Naive thymus-derived CD4-positive, alpha-beta T cell (primary cell): Measurements from ENCODE around the gene LRRC8D. TPM values are rescaled to one million over a fixed set of nuclear protein-coding genes. Genes with fewer than 3 reads are reported as not detected.
"Not testable (repeated sequence)": the region's sequence is repeated elsewhere in the genome, so short reads cannot be mapped to it uniquely, and the experiment has no call there.

Experiments
- ATAC-seq: fragments of 150-1000 bp; cut with Tn5 transposase; 2 replicates; pipeline ENCODE4 v1.10.0; 2021; ENCODE audit warnings: mild to moderate bottlenecking, moderate library complexity
- CTCF ChIA-PET: fragments of 350-600 bp; sonication (Branson Sonifier 250); formaldehyde crosslinking; loops from one replicate; lab custom pipeline; 2021; ENCODE audit warnings: antibody characterized with exemption; lab: Charles Lee
- POLR2A ChIA-PET: fragments of 350-600 bp; sonication (Branson Sonifier 250); formaldehyde crosslinking; loops from one replicate; lab custom pipeline; 2021; ENCODE audit warnings: antibody characterized with exemption, inconsistent platforms; lab: Charles Lee
- DNase-seq, 9 donors: peaks; one replicate each; pipeline versions ENCODE4 v3.0.0 to v3.0.0-alpha.2; 2020 to 2022; ENCODE audit warnings: mixed read lengths in 1 of 9
- H3K27ac ChIP-seq: one replicate; pipeline ENCODE4 v1.7.0; 2013; ENCODE audit warnings: mild to moderate bottlenecking, low read depth, low read length, moderate library complexity
- H3K27me3 ChIP-seq, 2 donors: one replicate each; pipeline ENCODE4 v1.7.0; 2013; ENCODE audit warnings: low read length in 2 of 2, mild to moderate bottlenecking in 2 of 2, moderate library complexity in 2 of 2; ENCODE audit not compliant: control insufficient read depth in 2 of 2, insufficient read depth in 2 of 2
- H3K36me3 ChIP-seq, 3 experiments: 1 replicate in 2 of 3; 2 replicates in 1 of 3; pipeline ENCODE4 v1.7.0; 2013; ENCODE audit warnings: low read length in 3 of 3, mild to moderate bottlenecking in 3 of 3, moderate library complexity in 1 of 3; ENCODE audit not compliant: insufficient read depth in 3 of 3, control insufficient read depth in 2 of 3
- H3K4me1 ChIP-seq, 2 donors: one replicate each; pipeline ENCODE4 v1.7.0; 2013; ENCODE audit warnings: low read length in 2 of 2, mild to moderate bottlenecking in 2 of 2, moderate library complexity in 1 of 2; ENCODE audit not compliant: control insufficient read depth in 2 of 2, insufficient read depth in 2 of 2
- H3K4me3 ChIP-seq: 2 replicates; pipeline ENCODE4 v1.7.0; 2013; ENCODE audit warnings: mild to moderate bottlenecking, low read length
- H3K9me3 ChIP-seq, 3 experiments: 1 replicate in 2 of 3; 2 replicates in 1 of 3; pipeline ENCODE4 v1.7.0; 2013; ENCODE audit warnings: low read length in 3 of 3; ENCODE audit not compliant: control insufficient read depth in 2 of 3
- H3K27ac Mint-ChIP-seq, 9 donors: one replicate each; pipeline ENCODE4 v1.8.0; 2020 to 2022; ENCODE audit warnings: mixed read lengths in 9 of 9, mild to moderate bottlenecking in 8 of 9, moderate library complexity in 5 of 9, inconsistent platforms in 2 of 9
- H3K27me3 Mint-ChIP-seq, 5 donors: one replicate each; pipeline ENCODE4 v1.8.0; 2021 to 2022; ENCODE audit warnings: mixed read lengths in 5 of 5, mild to moderate bottlenecking in 1 of 5
- H3K36me3 Mint-ChIP-seq, 5 donors: one replicate each; pipeline ENCODE4 v1.8.0; 2020 to 2022; ENCODE audit warnings: mixed read lengths in 5 of 5, mild to moderate bottlenecking in 3 of 5, inconsistent platforms in 1 of 5
- H3K4me1 Mint-ChIP-seq, 7 donors: one replicate each; pipeline ENCODE4 v1.8.0; 2020 to 2022; ENCODE audit warnings: mixed read lengths in 7 of 7, mild to moderate bottlenecking in 3 of 7, inconsistent platforms in 1 of 7
- H3K4me3 Mint-ChIP-seq, 10 donors: one replicate each; pipeline ENCODE4 v1.8.0; 2020 to 2022; ENCODE audit warnings: mild to moderate bottlenecking in 10 of 10, mixed read lengths in 10 of 10, moderate library complexity in 6 of 10, inconsistent platforms in 2 of 10
- H3K9me3 Mint-ChIP-seq, 11 donors: one replicate each; pipeline ENCODE4 v1.8.0; 2020 to 2022; ENCODE audit warnings: mixed read lengths in 11 of 11, mild to moderate bottlenecking in 4 of 11, inconsistent platforms in 1 of 11, moderate library complexity in 1 of 11
- intact Hi-C, 2 donors: fragments of 100-400 bp; cut with micrococcal nuclease; formaldehyde crosslinking; loops; one replicate each; pipeline ENCODE4 v1.15.1; 2023
- polyA plus RNA-seq, 2 donors: library from polyadenylated mRNA; unstranded; fragments of 300-500 nt; fragmentation: Illumina TruSeq; gene quantifications; one replicate each; pipeline ENCODE4 v1.2.3, GENCODE V29; 2021
- total RNA-seq, 6 experiments: library from RNA in 5 of 6; stranded (reverse) in 5 of 6; gene quantifications; 1 replicate in 5 of 6; 2 replicates in 1 of 6; pipeline ENCODE4 v1.2.3 and lab custom pipeline; 2021 to 2026

The LRRC8D gene
- total and polyA plus RNA-seq, 7 experiments from 2014 or later = 21.1 to 65.7 (median 38.9) TPM

GRCh38 chr1:89978755-89979154 is 157.9 kb downstream of the LRRC8D start:
- Mint-ChIP-seq H3K36me3 (no peaks in the 10 kb centered on the region), H3K4me1 (peaks cover 0 to 6% (median 0%) of the 10 kb centered on the region in 7 donors), H3K9me3 (no peaks in the 10 kb centered on the region), H3K27ac (no peak overlapping the region), H3K4me3 (no peak overlapping the region), H3K27me3 (peaks cover 0 to 7% (median 0%) of the 10 kb centered on the region in 5 donors)
- Histone ChIP-seq H3K27me3 (no peaks in the 10 kb centered on the region), H3K27ac (no peak overlapping the region), H3K4me3 (no peak overlapping the region), H3K4me1 (no peaks in the 10 kb centered on the region), H3K36me3 (no peaks in the 10 kb centered on the region), H3K9me3 (no peaks in the 10 kb centered on the region)
- no peak for DNase-seq
- ChIA-PET POLR2A (no interaction called here), CTCF (interaction anchor here (1.2 kb wide), 1 partner anchor 11 kb away, joined by 3 read pairs; no protein-coding TSS in a partner anchor)
- no peak for ATAC-seq
- intact Hi-C loops = no loop called here

DNA sequence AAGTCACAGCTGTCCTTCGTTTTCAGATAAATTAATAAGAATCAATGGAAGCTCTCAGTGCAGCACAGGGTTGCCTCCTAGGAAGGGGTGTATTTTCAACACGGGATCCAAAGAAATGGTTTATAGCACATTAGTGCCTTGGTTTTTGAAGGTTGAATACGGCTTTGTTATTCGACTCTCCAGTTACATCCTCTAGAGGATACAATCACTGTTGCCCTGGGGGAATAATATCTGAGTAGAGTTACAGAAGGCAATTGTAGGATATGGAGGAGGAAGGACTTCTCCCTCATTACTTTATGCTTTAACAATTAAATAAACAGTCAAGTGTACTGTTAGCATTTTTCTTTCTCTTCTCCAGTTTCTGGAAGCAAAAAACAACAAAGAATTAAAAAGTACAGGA is 159.8 kb downstream of the LRRC8D start:
- Histone ChIP-seq H3K9me3 (no peaks in the 10 kb centered on the region), H3K27me3 (no peaks in the 10 kb centered on the region), H3K36me3 (no peaks in the 10 kb centered on the region), H3K27ac (no peak overlapping the region), H3K4me1 (no peaks in the 10 kb centered on the region), H3K4me3 (no peak overlapping the region)
- H3K4me1 Mint-ChIP-seq = no peaks in the 10 kb centered on the region
- no peak overlapping the region for H3K4me3 Mint-ChIP-seq
- H3K27me3 Mint-ChIP-seq = peaks cover 0 to 7% (median 0%) of the 10 kb centered on the region in 5 donors
- ATAC-seq = no peak
- no peaks in the 10 kb centered on the region for H3K9me3 Mint-ChIP-seq
- no peaks in the 10 kb centered on the region for H3K36me3 Mint-ChIP-seq
- intact Hi-C loops = loop anchor here in 1 of 2 donors (10.0 kb wide), 1 partner anchor 396 kb away; no protein-coding TSS in a partner anchor
- no peak for DNase-seq
- no peak overlapping the region for H3K27ac Mint-ChIP-seq
- POLR2A ChIA-PET = interaction anchor here (0.5 kb wide), 1 partner anchor 212 kb away, joined by 3 read pairs; no protein-coding TSS in a partner anchor
- CTCF ChIA-PET = no interaction called here

DNA sequence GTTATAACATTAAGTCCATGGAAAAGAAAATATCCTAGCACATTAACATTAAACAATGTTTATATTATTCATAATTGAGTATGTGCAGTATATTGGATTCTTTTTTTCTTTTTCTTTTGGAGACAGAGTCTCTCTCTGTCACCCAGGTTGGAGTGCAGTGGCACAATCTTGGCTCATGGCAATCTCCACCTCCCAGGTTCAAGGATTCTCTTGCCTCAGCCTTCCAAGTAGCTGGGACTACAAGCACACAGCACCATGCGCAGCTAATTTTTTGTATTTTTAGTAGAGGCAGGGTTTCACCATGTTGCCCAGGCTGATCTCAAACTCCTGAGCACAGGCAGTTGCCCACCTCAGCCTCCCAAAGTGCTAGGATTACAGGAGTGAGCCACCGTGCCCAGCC is 162.0 kb downstream of the LRRC8D start:
- CTCF ChIA-PET, H3K4me1 ChIP-seq, H3K9me3 ChIP-seq, H3K27ac Mint-ChIP-seq, H3K4me3 Mint-ChIP-seq, H3K27ac ChIP-seq, H3K4me3 ChIP-seq, H3K4me1 Mint-ChIP-seq, POLR2A ChIA-PET, H3K27me3 Mint-ChIP-seq, DNase-seq, H3K27me3 ChIP-seq, H3K36me3 ChIP-seq, ATAC-seq, H3K9me3 Mint-ChIP-seq, H3K36me3 Mint-ChIP-seq: not testable (repeated sequence)
- intact Hi-C loops = loop anchor here in 1 of 2 donors (10.0 kb wide), 1 partner anchor 398 kb away; no protein-coding TSS in a partner anchor

DNA sequence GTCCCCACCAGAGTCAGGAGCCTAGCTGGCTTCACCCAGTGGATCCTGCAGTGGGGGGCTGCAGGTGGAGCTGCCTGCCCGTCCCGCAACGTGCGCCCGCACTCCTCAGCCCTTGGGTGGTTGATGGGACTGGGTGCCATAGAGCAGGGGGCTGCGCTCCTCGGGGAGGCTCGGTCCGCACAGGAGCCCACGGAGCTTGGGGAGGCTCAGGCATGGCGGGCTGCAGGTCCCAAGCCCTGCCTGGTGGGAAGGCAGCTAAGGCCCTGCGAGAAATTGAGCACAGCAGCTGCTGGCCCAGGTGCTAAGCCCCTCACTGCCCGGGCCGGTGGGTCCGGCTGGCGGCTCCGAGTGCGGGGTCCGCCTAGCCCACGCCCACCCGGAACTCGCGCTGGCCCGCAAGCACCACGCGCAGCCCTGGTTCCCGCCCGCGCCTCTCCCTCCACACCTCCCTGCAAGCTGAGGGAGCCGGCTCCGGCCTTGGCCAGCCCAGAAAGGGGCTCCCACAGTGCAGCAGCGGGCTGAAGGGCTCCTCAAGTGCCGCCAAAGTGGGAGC is 163.8 kb downstream of the LRRC8D start:
- not testable (repeated sequence) for H3K36me3 Mint-ChIP-seq, H3K27ac Mint-ChIP-seq, H3K4me3 Mint-ChIP-seq, H3K9me3 Mint-ChIP-seq, H3K27ac ChIP-seq, ATAC-seq, H3K4me1 Mint-ChIP-seq, H3K36me3 ChIP-seq, H3K27me3 ChIP-seq, DNase-seq, H3K4me1 ChIP-seq, H3K27me3 Mint-ChIP-seq, H3K4me3 ChIP-seq, H3K9me3 ChIP-seq
- ChIA-PET POLR2A (interaction anchor here (1.1 kb wide), 1 partner anchor 141 kb away, joined by 4 read pairs; no protein-coding TSS in a partner anchor), CTCF (interaction anchor here (0.5 to 1.0 kb wide), 2 partner anchors 128 to 363 kb away, joined by 3 to 4 read pairs; no protein-coding TSS in a partner anchor)
- intact Hi-C loops = loop anchor here in 1 of 2 donors (10.0 kb wide), 1 partner anchor 400 kb away; no protein-coding TSS in a partner anchor

DNA sequence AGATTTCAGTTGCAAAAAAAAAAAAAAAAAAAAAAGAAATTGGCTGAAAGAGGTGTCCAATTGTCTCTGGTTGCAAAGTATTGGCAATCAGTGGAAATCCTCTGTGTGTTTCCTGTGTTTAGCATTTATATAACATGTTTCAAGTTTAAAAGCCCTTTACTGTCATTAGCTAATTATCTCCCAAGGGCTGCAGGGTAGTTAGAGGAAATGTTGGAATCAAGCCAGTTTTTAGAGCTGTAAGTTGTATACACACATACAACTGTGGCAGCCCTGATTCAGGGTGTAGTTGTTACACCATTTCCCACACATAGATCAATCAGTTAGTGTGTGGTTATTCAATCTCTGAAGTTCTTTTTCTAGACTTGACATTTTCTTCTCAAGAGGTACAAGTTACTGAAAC is 165.2 kb downstream of the LRRC8D start:
- Histone ChIP-seq H3K36me3 (no peaks in the 10 kb centered on the region), H3K9me3 (no peaks in the 10 kb centered on the region), H3K4me3 (no peak overlapping the region), H3K4me1 (no peaks in the 10 kb centered on the region), H3K27ac (no peak overlapping the region), H3K27me3 (no peaks in the 10 kb centered on the region)
- CTCF ChIA-PET = interaction anchor here (1.1 to 2.9 kb wide), 3 partner anchors 143 to 181 kb away, joined by 5 to 17 read pairs (median 5); no protein-coding TSS in a partner anchor
- no peaks in the 10 kb centered on the region for H3K4me1 Mint-ChIP-seq
- DNase-seq = no peak
- no peaks in the 10 kb centered on the region for H3K36me3 Mint-ChIP-seq
- POLR2A ChIA-PET = interaction anchor here (0.5 to 0.6 kb wide), 2 partner anchors 34 to 123 kb away, joined by 4 read pairs; no protein-coding TSS in a partner anchor
- no peak overlapping the region for H3K4me3 Mint-ChIP-seq
- H3K27ac Mint-ChIP-seq = no peak overlapping the region
- peaks cover 0 to 13% (median 3%) of the 10 kb centered on the region in 5 donors for H3K27me3 Mint-ChIP-seq
- intact Hi-C loops = loop anchor here (2.0 to 10.0 kb wide), 3 partner anchors 353 to 467 kb away; partner anchors contain the start of gene LRRC8C (in 1 of the 2)
- no peak for ATAC-seq
- H3K9me3 Mint-ChIP-seq = no peaks in the 10 kb centered on the region

Other genes with a start within 250 kb of the LRRC8D start
- 10 to 100 TPM; 27.1 to 50.5 (median 46.6) TPM for gene LRRC8C, start 187.9 kb upstream of the LRRC8D start, total RNA-seq
- gene LRRC8C, start 187.9 kb upstream of the LRRC8D start, polyA plus RNA-seq = 10 to 100 TPM; 14.3 to 16.6 TPM
- 10 to 100 TPM; 17.3 to 52.5 (median 23.5) TPM for gene ZNF326, start 174.1 kb downstream of the LRRC8D start, total RNA-seq
- gene ZNF326, start 174.1 kb downstream of the LRRC8D start, polyA plus RNA-seq = 1 to 10 TPM; 3.6 to 8.0 TPM